ENCODE data around the gene LRMDA. TPM values are rescaled to one million over a fixed set of nuclear protein-coding genes. Genes with fewer than 3 reads are reported as not detected.

Gene LRMDA
- total RNA-seq, 4 donors from 2014 or later: 1.4 to 23.1 (median 3.6) TPM

- Histone ChIP-seq H3K27ac (no peak overlapping the region), H3K27me3 (no peaks in the 10 kb centered on the region)
- no peak for TF ChIP-seq POLR2A (IDR thresholded peaks at IDR 0.05)
- no peak for TF ChIP-seq CTCF (IDR thresholded peaks at IDR 0.05)
These were observed 35.5 kb downstream of the LRMDA start for GRCh38 chr10:75466886-75467285.

GRCh38 chr10:75468612-75469005 lies 37.2 kb downstream of the LRMDA start:
- Histone ChIP-seq H3K27me3 (no peaks in the 10 kb centered on the region), H3K4me1 (peaks cover 0 to 13% (median 0%) of the 10 kb centered on the region in 4 donors), H3K4me3 (no peak overlapping the region), H3K27ac (no peak overlapping the region), H3K9me3 (no peaks in the 10 kb centered on the region), H3K36me3 (no peaks in the 10 kb centered on the region)
- TF ChIP-seq CTCF (IDR thresholded peaks at IDR 0.05) (no peak), POLR2A (IDR thresholded peaks at IDR 0.05) (no peak)
- DNase-seq: no peak

More at GRCh38 chr10:75466886-75467285, 35.5 kb downstream of the LRMDA start:
- H3K9me3 ChIP-seq: no peaks in the 10 kb centered on the region
- H3K36me3 ChIP-seq: no peaks in the 10 kb centered on the region
- DNase-seq: no peak
- peaks cover 0 to 13% (median 0%) of the 10 kb centered on the region in 4 donors for H3K4me1 ChIP-seq
- no peak overlapping the region for H3K4me3 ChIP-seq

DNA sequence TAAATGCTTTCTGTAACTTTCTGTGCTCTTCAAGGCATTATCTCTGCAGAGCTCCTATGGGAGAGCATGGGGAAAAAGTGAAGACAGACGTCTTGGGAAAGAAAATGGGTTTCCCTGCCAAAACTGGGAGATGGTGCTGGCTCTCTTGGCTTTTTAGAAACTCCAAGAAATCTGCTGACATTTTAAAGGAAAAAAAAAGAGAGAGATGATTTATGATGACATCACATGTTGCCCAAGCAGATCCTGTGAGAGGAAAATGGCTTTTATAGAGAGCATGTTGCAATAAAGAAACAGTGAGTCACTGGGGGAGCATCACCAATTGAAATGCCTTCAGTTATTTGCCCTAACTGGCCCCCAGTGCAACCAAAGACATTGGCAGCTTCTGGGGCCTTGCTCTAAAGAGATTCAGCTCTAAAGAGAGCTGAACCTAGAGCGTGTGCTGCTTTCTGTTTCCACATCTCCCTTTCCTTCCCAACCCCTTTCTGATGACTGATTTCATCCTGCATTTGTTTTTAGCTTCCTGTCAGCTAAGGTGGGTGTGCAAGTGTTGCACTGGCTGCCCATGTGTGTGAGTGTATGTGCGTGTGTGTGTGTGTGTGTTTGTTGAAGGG lies 37.7 kb downstream of the LRMDA start:
- no peak for DNase-seq
- peaks cover 0 to 13% (median 0%) of the 10 kb centered on the region in 4 donors for H3K4me1 ChIP-seq
- no peak overlapping the region for H3K4me3 ChIP-seq
- no peaks in the 10 kb centered on the region for H3K27me3 ChIP-seq
- H3K9me3 ChIP-seq: no peaks in the 10 kb centered on the region
- H3K27ac ChIP-seq: peak overlapping the region in 1 of 4 donors; percentile 17
- TF ChIP-seq CTCF (IDR thresholded peaks at IDR 0.05): no peak
- TF ChIP-seq POLR2A (IDR thresholded peaks at IDR 0.05): no peak
- H3K36me3 ChIP-seq: no peaks in the 10 kb centered on the region

DNA sequence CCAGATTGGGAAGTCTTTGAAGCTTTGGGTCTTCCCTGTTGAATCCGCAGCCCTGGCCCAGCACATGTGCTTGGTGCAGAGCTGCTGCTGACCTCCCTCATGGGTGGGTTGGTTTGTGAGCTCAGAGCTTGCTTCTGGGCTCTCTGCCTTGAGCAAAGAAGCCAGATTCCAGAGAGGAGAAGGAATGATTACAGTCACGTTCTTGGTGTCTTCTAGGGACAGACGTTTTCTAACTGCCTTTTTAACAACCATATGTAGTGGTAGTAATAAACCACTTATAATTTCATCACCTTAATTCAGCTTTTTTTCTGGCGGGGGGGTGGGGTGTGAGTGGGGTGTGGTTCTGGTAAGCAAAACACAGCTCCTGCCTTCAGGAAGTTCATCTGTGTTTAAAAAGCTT lies 39.5 kb downstream of the LRMDA start:
- Histone ChIP-seq H3K27ac (no peak overlapping the region), H3K27me3 (no peaks in the 10 kb centered on the region), H3K36me3 (no peaks in the 10 kb centered on the region), H3K4me1 (peaks cover 0 to 13% (median 0%) of the 10 kb centered on the region in 4 donors), H3K4me3 (no peak overlapping the region), H3K9me3 (no peaks in the 10 kb centered on the region)
- TF ChIP-seq POLR2A (IDR thresholded peaks at IDR 0.05): no peak
- TF ChIP-seq CTCF (IDR thresholded peaks at IDR 0.05): no peak
- no peak for DNase-seq

GRCh38 chr10:75472685-75473084 lies 41.3 kb downstream of the LRMDA start:
- no peak overlapping the region for H3K4me3 ChIP-seq
- H3K27ac ChIP-seq: no peak overlapping the region
- no peaks in the 10 kb centered on the region for H3K27me3 ChIP-seq
- H3K36me3 ChIP-seq: no peaks in the 10 kb centered on the region
- TF ChIP-seq CTCF (IDR thresholded peaks at IDR 0.05) (no peak), POLR2A (IDR thresholded peaks at IDR 0.05) (no peak)
- no peaks in the 10 kb centered on the region for H3K9me3 ChIP-seq
- no peak for DNase-seq
- H3K4me1 ChIP-seq: peaks cover 0 to 13% (median 0%) of the 10 kb centered on the region in 4 donors
